ENCODE measurements around the gene S100P.

DNA sequence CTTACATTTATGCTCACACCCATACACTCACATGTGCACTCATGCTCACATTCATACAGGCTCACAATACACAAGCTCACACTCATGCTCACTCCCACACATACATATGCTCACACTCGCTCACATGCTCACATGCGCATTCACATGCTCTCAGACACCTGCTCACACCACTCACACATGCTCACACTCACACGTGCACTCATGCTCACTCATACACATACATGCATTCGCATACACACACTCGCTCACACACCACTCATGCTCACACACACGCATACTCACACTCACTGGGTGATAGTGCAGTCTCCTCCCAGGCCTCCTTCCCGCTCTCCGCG, 28.4 kb upstream of the S100P start:
- TF ChIP-seq POLR2A (IDR thresholded peaks at IDR 0.05): no peak
- TF ChIP-seq, protein P1, sequence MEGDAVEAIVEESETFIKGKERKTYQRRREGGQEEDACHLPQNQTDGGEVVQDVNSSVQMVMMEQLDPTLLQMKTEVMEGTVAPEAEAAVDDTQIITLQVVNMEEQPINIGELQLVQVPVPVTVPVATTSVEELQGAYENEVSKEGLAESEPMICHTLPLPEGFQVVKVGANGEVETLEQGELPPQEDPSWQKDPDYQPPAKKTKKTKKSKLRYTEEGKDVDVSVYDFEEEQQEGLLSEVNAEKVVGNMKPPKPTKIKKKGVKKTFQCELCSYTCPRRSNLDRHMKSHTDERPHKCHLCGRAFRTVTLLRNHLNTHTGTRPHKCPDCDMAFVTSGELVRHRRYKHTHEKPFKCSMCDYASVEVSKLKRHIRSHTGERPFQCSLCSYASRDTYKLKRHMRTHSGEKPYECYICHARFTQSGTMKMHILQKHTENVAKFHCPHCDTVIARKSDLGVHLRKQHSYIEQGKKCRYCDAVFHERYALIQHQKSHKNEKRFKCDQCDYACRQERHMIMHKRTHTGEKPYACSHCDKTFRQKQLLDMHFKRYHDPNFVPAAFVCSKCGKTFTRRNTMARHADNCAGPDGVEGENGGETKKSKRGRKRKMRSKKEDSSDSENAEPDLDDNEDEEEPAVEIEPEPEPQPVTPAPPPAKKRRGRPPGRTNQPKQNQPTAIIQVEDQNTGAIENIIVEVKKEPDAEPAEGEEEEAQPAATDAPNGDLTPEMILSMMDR (IDR thresholded peaks at IDR 0.05): no peak

Measured in tibial nerve (tissue), 3 donors.